Pancreas (tissue), 10 donors: ENCODE measurements around the gene VILL. TPM values are rescaled to one million over a fixed set of nuclear protein-coding genes. Genes with fewer than 3 reads are reported as not detected.
A peak's percentile ranks its signal among the peaks of the same experiment; 100 is the strongest.

Source experiments
- ATAC-seq, 4 donors: fragments of 200-7000 bp; cut with Tn5 transposase; one replicate each; pipeline versions ENCODE4 v1.8.0 to v1.9.1; 2020; ENCODE audit warnings: mild to moderate bottlenecking in 4 of 4, moderate library complexity in 4 of 4
- DNase-seq, 6 donors: peaks; one replicate each; pipeline ENCODE4 v3.0.0-alpha.2; 2020
- FAIRE-seq: peaks from 2 replicates; lab custom pipeline; 2012; peaks lifted over from hg19 to GRCh38; lab: Jason Lieb, UNC
- H3K27ac ChIP-seq, 4 donors: fragments of 200-600 bp; sonication (generic); 1 replicate in 3 of 4; 2 replicates in 1 of 4; pipeline versions ENCODE4 v1.5.0 to v1.8.0; 2020
- H3K27me3 ChIP-seq, 4 donors: fragments of 200-600 bp; one replicate each; pipeline ENCODE4 v1.8.0; 2021
- H3K36me3 ChIP-seq, 3 donors: fragments of 200-600 bp; sonication (generic) in 1 of 3; one replicate each; pipeline versions ENCODE4 v1.5.0 to v1.8.0; 2020 to 2021
- H3K4me1 ChIP-seq, 3 donors: fragments of 200-600 bp; one replicate each; pipeline ENCODE4 v1.8.0; 2021
- H3K4me3 ChIP-seq, 4 donors: fragments of 200-600 bp; sonication (generic) in 2 of 4; one replicate each; pipeline versions ENCODE4 v1.5.0 to v1.8.0; 2020 to 2021
- H3K9me3 ChIP-seq, 4 donors: fragments of 200-600 bp; one replicate each; pipeline ENCODE4 v1.8.0; 2021
- WGBS, 2 donors: extraction: QIAGEN DNeasy Blood & Tissue Kit; methylation state at CpG; one replicate each; pipeline ENCODE4 v1.1.7; 2013; 5-methylcytosine and 5-hydroxymethylcytosine counted together
- intact Hi-C, 3 donors: fragments of 100-400 bp; cut with DNase I; formaldehyde crosslinking; loops; one replicate each; pipeline versions ENCODE4 v1.11.1 to v1.14.2; 2022
- polyA plus RNA-seq, 2 donors: library from polyadenylated mRNA; stranded (reverse); fragments of 200-250 nt; gene quantifications; one replicate each; pipeline ENCODE4 v1.2.3, GENCODE V29; 2013
- total RNA-seq, 6 donors: library from RNA; stranded (reverse); fragmentation: NEBNext Ultra II Directional in 4 of 6; extraction: Animal tissue kit (Norgen Biotek cat#: 25700) in 4 of 6; gene quantifications; one replicate each; pipeline versions ENCODE4 v1.2.1 to v1.2.4, GENCODE V29; 2021 to 2023
- TF ChIP-seq, protein P1 (sequence below), 4 donors: fragments of 200-600 bp; sonication (generic) in 3 of 4; IDR thresholded peaks; one replicate each; pipeline versions ENCODE4 v1.5.0 to v1.8.0; 2021; ENCODE audit warnings: antibody characterized with exemption in 4 of 4
- donor health status: healthy with polysubstance abuse.
- donor health status: DM: no; HTN: no; CAD: no; lungs with moderate emphysema.
- donor health status: DM: no; HTN: no; CAD: no.
- donor health status: control.
- donor health status: control.
- donor health status: Bipolar disorder and iron deficiency.
- donor health status: DM: yes; HTN: yes; CAD: no.
- donor health status: DM: no; HTN: no; CAD: no.
- donor health status: DM: no; HTN: no; CAD: no.
- donor health status: DM: yes; HTN: yes; CAD: no.

VILL gene
- total and polyA plus RNA-seq, 8 donors, result 1.2 to 7.0 (median 3.8) TPM

DNA sequence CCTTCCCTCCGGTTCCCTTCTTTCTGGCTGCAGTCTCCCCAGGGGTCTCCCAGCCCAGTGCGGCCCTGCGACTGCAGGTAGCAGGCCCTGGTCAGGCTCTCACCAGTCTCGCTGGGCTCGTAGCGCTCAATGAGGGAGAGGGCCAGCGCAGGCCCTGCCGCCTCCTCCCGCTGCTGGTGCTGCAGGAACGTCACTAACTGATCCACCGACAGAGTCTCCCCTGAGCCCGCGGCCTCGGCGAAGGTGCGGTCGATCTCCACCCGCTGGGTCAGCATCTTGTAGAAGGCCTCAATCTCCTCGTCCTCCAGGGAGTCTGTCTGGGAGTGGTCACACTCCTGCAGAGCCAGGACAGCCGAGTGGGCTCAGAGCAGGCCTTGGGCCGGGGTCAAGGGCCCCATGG, 20.5 kb downstream of the VILL start:
- WGBS, 2 donors, result 93 to 95% methylated on average over 20 to 21 of the region's 21 CpGs
- ATAC-seq, result peak in 1 of 4 donors; percentile 18

DNA sequence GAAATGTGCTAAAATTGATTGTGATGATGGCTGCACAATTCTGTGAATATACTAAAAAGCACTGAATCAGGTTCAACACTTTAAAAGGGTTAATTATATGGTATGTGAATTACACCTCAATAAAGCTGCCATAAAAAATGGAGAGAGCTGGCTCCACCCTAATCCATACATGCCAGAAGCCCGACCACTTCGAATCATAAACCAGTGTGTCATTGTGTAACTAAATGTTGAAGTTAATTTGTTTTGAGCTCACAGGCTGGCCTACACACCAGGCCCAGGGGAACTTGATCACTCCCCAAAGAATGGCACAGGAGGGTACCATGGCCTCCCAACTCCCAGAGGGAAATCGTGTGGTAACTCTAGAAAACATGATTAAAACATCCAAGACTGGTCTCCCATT, 24.9 kb downstream of the VILL start:
- FAIRE-seq (no peak), DNase-seq (no peak), ATAC-seq (no peak)
- no peak overlapping the region for H3K4me3 ChIP-seq
- intact Hi-C loops, result no loop called here
- no peaks in the 10 kb centered on the region for H3K27me3 ChIP-seq
- H3K4me1 ChIP-seq, result peaks cover 0 to 8% (median 0%) of the 10 kb centered on the region in 3 donors
- TF ChIP-seq, protein P1, sequence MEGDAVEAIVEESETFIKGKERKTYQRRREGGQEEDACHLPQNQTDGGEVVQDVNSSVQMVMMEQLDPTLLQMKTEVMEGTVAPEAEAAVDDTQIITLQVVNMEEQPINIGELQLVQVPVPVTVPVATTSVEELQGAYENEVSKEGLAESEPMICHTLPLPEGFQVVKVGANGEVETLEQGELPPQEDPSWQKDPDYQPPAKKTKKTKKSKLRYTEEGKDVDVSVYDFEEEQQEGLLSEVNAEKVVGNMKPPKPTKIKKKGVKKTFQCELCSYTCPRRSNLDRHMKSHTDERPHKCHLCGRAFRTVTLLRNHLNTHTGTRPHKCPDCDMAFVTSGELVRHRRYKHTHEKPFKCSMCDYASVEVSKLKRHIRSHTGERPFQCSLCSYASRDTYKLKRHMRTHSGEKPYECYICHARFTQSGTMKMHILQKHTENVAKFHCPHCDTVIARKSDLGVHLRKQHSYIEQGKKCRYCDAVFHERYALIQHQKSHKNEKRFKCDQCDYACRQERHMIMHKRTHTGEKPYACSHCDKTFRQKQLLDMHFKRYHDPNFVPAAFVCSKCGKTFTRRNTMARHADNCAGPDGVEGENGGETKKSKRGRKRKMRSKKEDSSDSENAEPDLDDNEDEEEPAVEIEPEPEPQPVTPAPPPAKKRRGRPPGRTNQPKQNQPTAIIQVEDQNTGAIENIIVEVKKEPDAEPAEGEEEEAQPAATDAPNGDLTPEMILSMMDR (IDR thresholded peaks at IDR 0.05), result no peak
- no peaks in the 10 kb centered on the region for H3K9me3 ChIP-seq
- 83 to 85% methylated on average over 3 of the region's 3 CpGs for WGBS, 2 donors
- H3K36me3 ChIP-seq, result peaks cover 0 to 17% (median 0%) of the 10 kb centered on the region in 3 donors
- no peak overlapping the region for H3K27ac ChIP-seq

More for the DNA sequence above, 20.5 kb downstream of the VILL start:
- Histone ChIP-seq H3K4me1 (no peaks in the 10 kb centered on the region), H3K9me3 (no peaks in the 10 kb centered on the region), H3K36me3 (peaks cover 0 to 19% (median 3%) of the 10 kb centered on the region in 3 donors), H3K27me3 (no peaks in the 10 kb centered on the region), H3K27ac (no peak overlapping the region), H3K4me3 (no peak overlapping the region)
- FAIRE-seq (no peak), DNase-seq (peak in 3 of 6 donors; percentile 25 to 64 (median 57))
- intact Hi-C loops, result no loop called here
- TF ChIP-seq, protein P1 (IDR thresholded peaks at IDR 0.05), result no peak

DNA sequence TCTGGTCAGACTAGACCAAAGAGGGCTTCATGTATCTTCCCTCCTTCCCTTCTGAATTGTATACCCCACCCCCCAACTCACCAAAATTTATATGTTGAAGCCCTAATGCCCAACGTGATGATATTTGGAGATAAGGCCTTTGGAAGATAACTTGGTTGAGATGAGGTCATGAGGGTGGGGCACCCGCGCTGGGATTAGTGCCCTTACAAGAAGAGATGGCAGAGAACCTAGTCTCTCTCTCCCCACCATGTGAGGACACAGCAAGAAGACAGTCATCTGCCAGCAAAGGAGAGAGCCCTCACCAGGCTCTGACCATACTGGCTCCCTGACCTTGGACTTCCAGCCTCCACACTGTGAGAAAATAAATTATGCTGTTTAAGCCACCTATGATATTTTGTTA, 25.4 kb downstream of the VILL start:
- DNase-seq, result no peak
- intact Hi-C loops, result no loop called here
- no peak for FAIRE-seq
- H3K9me3 ChIP-seq, result no peaks in the 10 kb centered on the region
- no peak overlapping the region for H3K27ac ChIP-seq
- ATAC-seq, result no peak
- peaks cover 0 to 12% (median 0%) of the 10 kb centered on the region in 3 donors for H3K36me3 ChIP-seq
- no peaks in the 10 kb centered on the region for H3K27me3 ChIP-seq
- 89 to 90% methylated on average over 3 of the region's 3 CpGs for WGBS, 2 donors
- no peak overlapping the region for H3K4me3 ChIP-seq
- TF ChIP-seq, protein P1 (IDR thresholded peaks at IDR 0.05), result no peak
- H3K4me1 ChIP-seq, result peaks cover 0 to 8% (median 0%) of the 10 kb centered on the region in 3 donors

DNA sequence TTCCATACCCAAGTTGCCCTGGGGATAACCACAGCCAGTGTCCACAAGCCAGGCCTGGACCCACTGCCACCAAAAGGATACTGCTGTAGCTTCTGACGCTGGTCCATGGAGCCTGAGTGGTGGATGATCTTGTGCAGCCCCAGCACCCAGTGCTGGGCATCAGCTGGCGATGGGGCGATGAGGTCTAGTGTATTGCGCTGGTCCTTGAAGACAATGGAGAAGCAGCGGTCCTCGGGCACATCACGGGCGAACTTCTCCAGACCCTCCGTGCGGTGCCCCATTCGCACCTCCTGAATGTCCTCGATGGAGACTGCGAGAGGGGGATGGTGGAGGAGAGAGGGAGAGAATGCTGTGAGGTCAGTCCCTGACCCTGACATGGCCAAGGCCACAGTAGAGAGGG, 25.8 kb downstream of the VILL start:
- no peak for FAIRE-seq
- DNase-seq, result peak in 1 of 6 donors; percentile 37

More for the DNA sequence above, 25.8 kb downstream of the VILL start:
- H3K27ac ChIP-seq, result no peak overlapping the region
- peaks cover 0 to 8% (median 0%) of the 10 kb centered on the region in 3 donors for H3K4me1 ChIP-seq
- H3K27me3 ChIP-seq, result no peaks in the 10 kb centered on the region
- H3K9me3 ChIP-seq, result no peaks in the 10 kb centered on the region
- no peak overlapping the region for H3K4me3 ChIP-seq
- TF ChIP-seq, protein P1 (IDR thresholded peaks at IDR 0.05), result no peak
- ATAC-seq, result no peak
- WGBS, 2 donors, result 98 to 99% methylated on average over 13 of the region's 13 CpGs
- intact Hi-C loops, result no loop called here
- H3K36me3 ChIP-seq, result peaks cover 0 to 10% (median 0%) of the 10 kb centered on the region in 3 donors
